RWPE2 (cell line): ENCODE data around the gene ACKR2.

Experiments used
- ATAC-seq: fragments of 200-7000 bp; cut with Tn5 transposase; 3 replicates; pipeline ENCODE4 v1.9.1; 2021; ENCODE audit warnings: low read depth
- DNase-seq: peaks from one replicate; pipeline ENCODE4 v3.0.0-alpha.2; 2020; ENCODE audit warnings: low spot score
- H3K27ac ChIP-seq: fragments of 450-650 bp; 2 replicates; pipeline ENCODE4 v1.5.1; 2017; ENCODE audit warnings: mild to moderate bottlenecking; ENCODE audit not compliant: poor library complexity, severe bottlenecking
- H3K27me3 ChIP-seq: fragments of 250-450 bp; sonication (Bioruptor Pico); 2 replicates; pipeline ENCODE4 v1.5.1; 2021; ENCODE audit warnings: mild to moderate bottlenecking, moderate library complexity; ENCODE audit not compliant: insufficient read depth, poor library complexity, severe bottlenecking
- H3K36me3 ChIP-seq: fragments of 250-450 bp; sonication (Bioruptor Pico); 2 replicates; pipeline ENCODE4 v1.5.1; 2020; ENCODE audit warnings: low read depth, mild to moderate bottlenecking, moderate library complexity
- H3K4me1 ChIP-seq: fragments of 250-450 bp; sonication (Bioruptor Pico); 2 replicates; pipeline ENCODE4 v1.5.1; 2021; ENCODE audit warnings: mild to moderate bottlenecking, moderate library complexity; ENCODE audit not compliant: insufficient read depth, poor library complexity, severe bottlenecking
- H3K4me3 ChIP-seq: fragments of 250-450 bp; sonication (Bioruptor Pico); 2 replicates; pipeline ENCODE4 v1.5.1; 2021; ENCODE audit warnings: mild to moderate bottlenecking, moderate library complexity; ENCODE audit not compliant: severe bottlenecking
- H3K9me3 ChIP-seq: fragments of 250-450 bp; sonication (Bioruptor Pico); 2 replicates; pipeline ENCODE4 v1.5.1; 2021; ENCODE audit warnings: mild to moderate bottlenecking, moderate library complexity; ENCODE audit not compliant: severe bottlenecking
- TF ChIP-seq, protein P1 (sequence below): fragments of 450-650 bp; IDR thresholded peaks from one replicate; pipeline ENCODE4 v1.5.1; 2017; ENCODE audit warnings: mild to moderate bottlenecking, moderate library complexity; ENCODE audit not compliant: poor library complexity, severe bottlenecking

The ACKR2 gene

DNA sequence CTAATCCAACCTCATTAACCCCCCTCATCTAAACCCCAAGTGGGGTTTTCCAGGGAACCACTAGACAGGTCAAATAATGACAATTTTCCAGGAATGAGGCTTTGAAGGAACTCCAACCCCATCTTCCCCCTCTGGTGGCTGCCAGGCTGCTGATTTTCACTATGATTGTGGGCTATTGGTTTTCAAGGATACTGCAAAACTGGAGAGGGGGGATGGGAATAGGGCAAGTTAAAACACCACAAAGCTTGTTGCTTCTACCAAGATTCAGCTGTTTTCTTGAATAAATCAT lies 86.3 kb downstream of the ACKR2 start:
- TF ChIP-seq, protein P1, sequence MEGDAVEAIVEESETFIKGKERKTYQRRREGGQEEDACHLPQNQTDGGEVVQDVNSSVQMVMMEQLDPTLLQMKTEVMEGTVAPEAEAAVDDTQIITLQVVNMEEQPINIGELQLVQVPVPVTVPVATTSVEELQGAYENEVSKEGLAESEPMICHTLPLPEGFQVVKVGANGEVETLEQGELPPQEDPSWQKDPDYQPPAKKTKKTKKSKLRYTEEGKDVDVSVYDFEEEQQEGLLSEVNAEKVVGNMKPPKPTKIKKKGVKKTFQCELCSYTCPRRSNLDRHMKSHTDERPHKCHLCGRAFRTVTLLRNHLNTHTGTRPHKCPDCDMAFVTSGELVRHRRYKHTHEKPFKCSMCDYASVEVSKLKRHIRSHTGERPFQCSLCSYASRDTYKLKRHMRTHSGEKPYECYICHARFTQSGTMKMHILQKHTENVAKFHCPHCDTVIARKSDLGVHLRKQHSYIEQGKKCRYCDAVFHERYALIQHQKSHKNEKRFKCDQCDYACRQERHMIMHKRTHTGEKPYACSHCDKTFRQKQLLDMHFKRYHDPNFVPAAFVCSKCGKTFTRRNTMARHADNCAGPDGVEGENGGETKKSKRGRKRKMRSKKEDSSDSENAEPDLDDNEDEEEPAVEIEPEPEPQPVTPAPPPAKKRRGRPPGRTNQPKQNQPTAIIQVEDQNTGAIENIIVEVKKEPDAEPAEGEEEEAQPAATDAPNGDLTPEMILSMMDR: no peak
- Histone ChIP-seq H3K27me3 (no peaks in the 10 kb centered on the region), H3K27ac (no peak overlapping the region), H3K4me3 (no peak overlapping the region), H3K36me3 (no peaks in the 10 kb centered on the region), H3K4me1 (peaks cover 3% of the 10 kb centered on the region), H3K9me3 (no peaks in the 10 kb centered on the region)
- ATAC-seq (no peak), DNase-seq (no peak)

DNA sequence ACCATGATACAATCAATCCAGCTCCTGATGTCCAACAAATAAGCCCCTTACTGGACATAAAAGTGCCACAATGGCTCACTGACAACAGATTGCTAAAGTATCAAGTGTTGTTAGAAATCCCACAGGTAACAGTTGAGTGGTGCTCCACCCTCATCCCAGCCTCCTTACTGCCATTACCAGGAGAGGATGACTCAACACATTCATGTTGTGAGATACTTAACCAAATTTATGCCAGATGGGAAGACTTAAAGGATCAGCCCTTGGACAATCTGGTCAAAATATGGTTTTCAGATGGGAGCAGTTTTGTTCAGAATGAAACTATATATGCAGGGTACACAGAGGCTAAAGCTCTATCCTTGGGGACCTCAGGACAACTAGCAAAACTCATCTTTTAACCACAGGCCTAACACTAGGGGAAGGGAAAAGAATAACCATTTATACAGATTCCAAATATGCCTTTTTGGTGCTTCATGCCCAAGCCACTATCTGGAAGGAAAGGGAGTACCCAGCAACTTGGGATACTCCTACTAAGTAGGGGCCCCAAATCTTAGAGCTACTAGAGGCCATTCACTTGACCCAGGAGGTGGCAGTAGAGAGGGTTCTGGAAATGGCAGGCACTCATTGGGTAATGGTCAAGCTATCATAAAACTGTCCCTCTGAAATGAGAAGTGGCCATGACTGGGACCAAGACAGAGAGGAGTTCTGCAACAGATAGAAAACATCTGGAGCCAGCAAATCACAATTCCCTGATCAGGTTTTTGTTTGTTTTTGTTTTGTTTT lies 89.8 kb downstream of the ACKR2 start:
- no peak overlapping the region for H3K27ac ChIP-seq
- TF ChIP-seq, protein P1: no peak
- H3K27me3 ChIP-seq: no peaks in the 10 kb centered on the region
- ATAC-seq: no peak
- H3K4me3 ChIP-seq: no peak overlapping the region
- H3K36me3 ChIP-seq: no peaks in the 10 kb centered on the region
- H3K9me3 ChIP-seq: no peaks in the 10 kb centered on the region
- no peak for DNase-seq
- no peaks in the 10 kb centered on the region for H3K4me1 ChIP-seq

DNA sequence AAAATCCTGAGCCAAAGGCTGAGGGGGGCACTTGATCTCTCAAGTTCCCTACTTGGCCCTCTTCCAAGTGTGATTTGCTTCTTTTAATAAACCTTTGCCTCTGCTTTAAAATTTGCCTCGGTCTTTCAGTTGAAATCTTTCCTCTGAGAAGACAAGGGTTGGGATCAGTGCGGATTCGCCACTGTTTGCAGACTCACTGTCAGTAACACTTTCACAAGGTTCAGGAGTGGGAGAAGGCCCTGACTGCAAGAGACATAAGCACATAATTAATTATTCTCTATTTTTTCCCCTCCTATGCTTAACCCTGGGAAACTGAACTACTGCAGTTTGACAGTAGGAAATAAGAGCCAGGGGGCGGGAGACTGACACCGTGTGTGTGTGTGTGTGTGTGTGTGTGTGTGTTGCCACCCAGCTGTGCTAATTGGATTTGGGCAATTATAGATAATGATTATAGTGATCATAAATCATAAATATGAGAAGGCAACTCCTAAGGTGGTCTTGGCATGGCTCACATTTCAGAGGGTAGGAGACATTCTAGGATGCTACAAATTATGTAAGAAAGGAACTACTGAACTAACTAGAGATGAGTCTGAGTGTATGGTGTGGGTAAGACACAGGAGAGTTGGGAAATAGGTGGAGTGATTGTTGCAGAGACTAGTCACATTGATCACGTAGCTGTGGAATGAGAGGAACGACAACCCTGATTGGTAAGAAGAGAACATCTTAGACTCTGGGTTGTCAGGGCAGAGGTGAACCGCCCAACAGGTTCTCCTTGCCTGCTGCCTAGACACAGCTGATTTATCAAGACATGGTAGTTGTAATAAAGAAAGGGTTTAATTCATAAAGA lies 91.2 kb downstream of the ACKR2 start:
- no peak for DNase-seq
- Histone ChIP-seq H3K27ac (no peak overlapping the region), H3K36me3 (no peaks in the 10 kb centered on the region), H3K4me3 (no peak overlapping the region), H3K27me3 (peaks cover 3% of the 10 kb centered on the region), H3K9me3 (no peaks in the 10 kb centered on the region), H3K4me1 (no peaks in the 10 kb centered on the region)
- TF ChIP-seq, protein P1: no peak
- no peak for ATAC-seq

DNA sequence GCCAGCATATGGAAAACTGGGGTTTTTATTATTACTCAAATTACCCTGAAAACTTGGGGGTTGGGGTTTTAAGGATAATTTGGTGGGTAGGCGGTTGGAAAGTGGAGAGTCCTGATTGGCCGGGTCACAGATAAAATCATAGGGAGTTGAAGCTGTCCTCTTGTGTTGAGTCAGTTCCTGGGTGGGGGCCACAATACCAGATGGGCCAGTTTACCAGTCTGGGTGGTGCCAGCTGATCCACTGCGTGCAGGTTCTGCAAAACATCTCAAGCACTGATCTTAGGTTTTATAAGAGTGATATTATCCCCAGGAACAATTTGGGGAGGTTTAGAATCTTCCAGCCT lies 91.8 kb downstream of the ACKR2 start:
- no peak for DNase-seq
- no peak for ATAC-seq
- H3K4me1 ChIP-seq: no peaks in the 10 kb centered on the region
- H3K27ac ChIP-seq: no peak overlapping the region
- TF ChIP-seq, protein P1: no peak
- no peak overlapping the region for H3K4me3 ChIP-seq
- no peaks in the 10 kb centered on the region for H3K36me3 ChIP-seq
- H3K9me3 ChIP-seq: no peaks in the 10 kb centered on the region
- H3K27me3 ChIP-seq: peaks cover 6% of the 10 kb centered on the region

GRCh38 chr3:42902257-42902656 lies 93.0 kb downstream of the ACKR2 start:
- Histone ChIP-seq H3K4me3 (no peak overlapping the region), H3K4me1 (no peaks in the 10 kb centered on the region), H3K36me3 (no peaks in the 10 kb centered on the region), H3K27me3 (peaks cover 12% of the 10 kb centered on the region), H3K27ac (no peak overlapping the region), H3K9me3 (no peaks in the 10 kb centered on the region)
- ATAC-seq (no peak), DNase-seq (no peak)
- TF ChIP-seq, protein P1: no peak
